Activated T-cell treated with anti-CD3 and anti-CD28 coated beads, Interleukin-2, amount 50 U/mL, for 72 hours (primary cell): ENCODE results near the gene EPC2. TPM values are rescaled to one million over a fixed set of nuclear protein-coding genes. Genes with fewer than 3 reads are reported as not detected.
A peak's percentile ranks its signal among the peaks of the same experiment; 100 is the strongest.

Experiments used
- ATAC-seq, 2 donors: fragments of 150-1000 bp; cut with Tn5 transposase; replicated peaks in 1 of 2; 2 replicates each; pipeline ENCODE4 v1.10.0; 2021; ENCODE audit warnings: moderate library complexity in 2 of 2, mild to moderate bottlenecking in 1 of 2
- DNase-seq, 2 donors: peaks; one replicate each; pipeline ENCODE4 v3.0.0; 2021 to 2022; ENCODE audit warnings: mixed read lengths in 1 of 2
- H3K27ac Mint-ChIP-seq: one replicate; pipeline ENCODE4 v1.8.0; 2022; ENCODE audit warnings: mild to moderate bottlenecking, moderate library complexity, mixed read lengths
- H3K27me3 Mint-ChIP-seq: one replicate; pipeline ENCODE4 v1.8.0; 2022; ENCODE audit warnings: low read depth, mixed read lengths
- H3K36me3 Mint-ChIP-seq, 2 donors: one replicate each; pipeline ENCODE4 v1.8.0; 2022; ENCODE audit warnings: mixed read lengths in 2 of 2, mild to moderate bottlenecking in 1 of 2; ENCODE audit not compliant: insufficient read depth in 2 of 2
- H3K4me1 Mint-ChIP-seq: one replicate; pipeline ENCODE4 v1.8.0; 2022; ENCODE audit warnings: low read depth, mixed read lengths
- H3K4me3 Mint-ChIP-seq, 2 donors: one replicate each; pipeline ENCODE4 v1.8.0; 2022; ENCODE audit warnings: mild to moderate bottlenecking in 2 of 2, mixed read lengths in 2 of 2, moderate library complexity in 2 of 2
- H3K9me3 Mint-ChIP-seq, 2 donors: one replicate each; pipeline ENCODE4 v1.8.0; 2022; ENCODE audit warnings: mixed read lengths in 2 of 2
- total RNA-seq, 2 donors: library from RNA; stranded (reverse); gene quantifications; one replicate each; pipeline ENCODE4 v1.2.3, GENCODE V29; 2022

The EPC2 gene
- total RNA-seq, 2 donors from 2014 or later = 33.2 to 37.2 TPM

DNA sequence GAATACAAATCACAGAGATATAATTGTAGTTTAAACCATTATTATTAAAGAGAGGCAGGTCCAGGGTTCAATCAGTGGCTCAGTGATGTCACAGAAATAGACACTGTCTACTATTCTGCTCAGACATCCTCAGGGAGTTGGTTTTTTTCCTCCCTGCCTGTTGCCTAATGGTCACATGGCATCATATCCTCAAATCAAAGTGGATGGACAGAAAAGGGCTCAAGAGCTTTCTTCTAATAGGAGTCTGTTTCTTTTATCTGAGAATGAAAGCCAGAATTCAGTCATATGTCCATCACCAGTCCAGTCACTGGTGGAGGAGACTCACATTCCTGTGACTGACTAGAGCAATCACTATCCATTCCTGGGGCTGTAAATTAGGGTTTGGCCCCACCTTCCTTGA lies 27.9 kb upstream of the EPC2 start:
- H3K27ac Mint-ChIP-seq = no peak overlapping the region
- H3K4me1 Mint-ChIP-seq = peaks cover 18% of the 10 kb centered on the region
- peaks cover 0 to 2% of the 10 kb centered on the region in 2 donors for H3K9me3 Mint-ChIP-seq
- H3K27me3 Mint-ChIP-seq = peaks cover 11% of the 10 kb centered on the region
- no peak for DNase-seq
- no peak overlapping the region for H3K4me3 Mint-ChIP-seq
- no peak for ATAC-seq
- H3K36me3 Mint-ChIP-seq = peaks cover 0 to 1% of the 10 kb centered on the region in 2 donors

DNA sequence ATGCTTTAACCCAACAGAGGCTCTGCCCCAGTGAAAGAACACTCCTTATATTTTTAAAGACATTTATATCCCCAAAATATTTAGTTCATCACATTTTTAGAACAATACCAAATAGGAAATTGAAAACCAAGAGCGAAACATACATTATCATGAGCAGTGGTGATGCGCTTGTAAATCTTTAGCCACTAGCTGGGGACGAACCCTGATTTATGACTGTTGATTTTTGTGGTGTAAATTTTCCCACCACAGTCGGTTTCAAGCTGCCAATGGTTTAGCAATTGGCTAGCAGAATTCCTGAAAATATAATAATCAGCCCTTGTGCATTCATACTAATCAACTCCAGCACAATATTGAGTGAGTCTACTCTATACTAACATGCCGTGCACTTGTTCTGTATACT lies 27.3 kb upstream of the EPC2 start:
- no peak for ATAC-seq
- peaks cover 0 to 2% of the 10 kb centered on the region in 2 donors for H3K9me3 Mint-ChIP-seq
- no peak overlapping the region for H3K27ac Mint-ChIP-seq
- peaks cover 11% of the 10 kb centered on the region for H3K27me3 Mint-ChIP-seq
- H3K4me3 Mint-ChIP-seq = no peak overlapping the region
- no peak for DNase-seq
- peaks cover 0 to 1% of the 10 kb centered on the region in 2 donors for H3K36me3 Mint-ChIP-seq
- peaks cover 18% of the 10 kb centered on the region for H3K4me1 Mint-ChIP-seq

DNA sequence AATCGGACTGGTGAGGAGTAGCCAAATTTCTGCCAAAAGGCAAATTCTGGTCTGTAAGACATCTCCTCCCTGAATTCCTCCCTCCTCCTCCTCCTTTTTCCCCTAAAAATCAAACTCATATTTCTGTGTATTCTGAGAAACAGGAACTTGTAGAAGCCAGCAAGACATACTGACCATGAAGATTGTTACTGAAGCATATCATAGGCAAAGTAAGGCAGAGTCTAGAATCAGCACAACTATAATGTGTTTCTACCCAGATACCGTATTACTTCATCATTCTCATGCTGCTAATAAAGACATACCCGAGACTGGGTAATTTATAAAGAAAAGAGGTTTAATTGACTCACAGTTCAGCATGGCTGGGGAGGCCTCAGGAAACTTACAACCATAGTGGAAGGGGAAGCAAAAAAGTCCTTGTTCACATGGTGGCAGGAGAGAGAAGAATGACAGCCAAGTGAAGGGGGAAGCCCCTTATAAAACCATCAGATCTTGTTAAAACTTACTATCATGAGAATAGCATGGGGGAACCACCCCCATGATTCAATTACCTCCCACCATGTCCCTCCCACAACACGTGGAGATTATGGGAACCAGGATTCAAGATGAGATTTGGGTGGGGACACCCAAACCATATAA lies 24.9 kb upstream of the EPC2 start:
- H3K27ac Mint-ChIP-seq = no peak overlapping the region
- H3K27me3 Mint-ChIP-seq = peaks cover 7% of the 10 kb centered on the region
- no peak overlapping the region for H3K4me3 Mint-ChIP-seq
- ATAC-seq (no peak), DNase-seq (no peak)
- peaks cover 6% of the 10 kb centered on the region for H3K4me1 Mint-ChIP-seq
- no peaks in the 10 kb centered on the region for H3K36me3 Mint-ChIP-seq
- no peaks in the 10 kb centered on the region for H3K9me3 Mint-ChIP-seq

DNA sequence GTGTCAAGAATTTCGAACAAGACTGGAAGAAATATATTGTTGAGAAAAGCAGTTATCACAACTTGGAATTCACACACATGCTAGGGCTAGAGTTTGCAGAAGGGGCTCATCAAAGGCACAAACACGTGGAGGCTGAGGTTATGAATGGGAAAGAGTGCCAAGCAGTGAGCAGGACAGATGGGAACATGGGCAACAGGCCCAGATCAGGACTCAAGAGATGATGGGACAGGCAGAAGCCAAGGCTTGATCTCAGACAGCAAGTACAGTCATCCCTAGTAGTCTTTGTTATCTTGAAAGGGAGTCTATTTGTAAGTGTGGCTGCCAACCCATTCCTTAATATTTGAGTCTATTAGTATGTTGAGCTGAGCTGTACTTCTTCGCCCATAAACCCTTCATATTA lies 22.2 kb upstream of the EPC2 start:
- ATAC-seq (no peak), DNase-seq (no peak)
- H3K27ac Mint-ChIP-seq = no peak overlapping the region
- H3K27me3 Mint-ChIP-seq = peaks cover 7% of the 10 kb centered on the region
- no peaks in the 10 kb centered on the region for H3K36me3 Mint-ChIP-seq
- no peak overlapping the region for H3K4me3 Mint-ChIP-seq
- H3K4me1 Mint-ChIP-seq = no peaks in the 10 kb centered on the region
- no peaks in the 10 kb centered on the region for H3K9me3 Mint-ChIP-seq

DNA sequence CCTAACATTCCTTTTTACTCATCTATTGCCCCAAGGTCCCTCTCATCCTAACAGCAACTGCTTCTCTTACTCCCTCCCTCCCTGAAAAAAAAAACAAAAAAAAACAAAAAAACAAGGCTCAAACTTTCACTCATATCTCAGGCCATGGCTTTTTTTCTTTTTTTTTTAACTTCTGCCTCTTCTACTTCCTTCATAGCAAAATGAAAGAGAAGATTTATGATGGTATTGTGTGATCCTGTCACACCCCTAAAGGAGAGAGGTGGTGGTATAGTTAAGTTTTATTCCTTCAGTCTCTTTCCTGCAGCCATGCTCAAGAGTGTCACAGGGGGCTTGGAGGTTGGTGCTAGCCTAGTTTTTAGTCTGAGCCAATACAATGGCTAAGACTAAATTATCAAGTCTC lies 21.5 kb upstream of the EPC2 start:
- no peak overlapping the region for H3K4me3 Mint-ChIP-seq
- no peaks in the 10 kb centered on the region for H3K4me1 Mint-ChIP-seq
- peaks cover 7% of the 10 kb centered on the region for H3K27me3 Mint-ChIP-seq
- DNase-seq = no peak
- no peaks in the 10 kb centered on the region for H3K36me3 Mint-ChIP-seq
- H3K27ac Mint-ChIP-seq = no peak overlapping the region
- H3K9me3 Mint-ChIP-seq = no peaks in the 10 kb centered on the region
- ATAC-seq = no peak

DNA sequence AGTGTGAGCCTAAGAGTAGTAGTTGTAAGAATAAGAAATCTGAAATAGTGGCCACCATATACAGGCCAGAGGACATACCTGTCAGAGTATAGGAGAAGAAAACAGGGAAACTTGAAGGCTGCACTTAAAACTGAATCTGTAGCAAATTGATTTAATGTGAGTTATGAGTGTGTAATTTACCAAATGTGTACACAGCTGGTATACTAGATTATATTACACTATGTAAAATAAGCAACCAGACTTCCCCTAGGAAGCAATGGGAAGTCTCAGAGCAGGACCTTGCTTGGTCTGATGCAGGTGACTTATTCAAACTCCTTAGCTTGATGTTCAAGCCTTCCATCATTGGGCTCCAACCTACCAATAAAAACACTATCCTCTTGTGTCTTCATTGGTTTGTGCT lies 17.3 kb upstream of the EPC2 start:
- Mint-ChIP-seq H3K27ac (no peak overlapping the region), H3K36me3 (no peaks in the 10 kb centered on the region), H3K4me1 (no peaks in the 10 kb centered on the region), H3K9me3 (no peaks in the 10 kb centered on the region), H3K27me3 (no peaks in the 10 kb centered on the region), H3K4me3 (no peak overlapping the region)
- no peak for ATAC-seq
- no peak for DNase-seq

DNA sequence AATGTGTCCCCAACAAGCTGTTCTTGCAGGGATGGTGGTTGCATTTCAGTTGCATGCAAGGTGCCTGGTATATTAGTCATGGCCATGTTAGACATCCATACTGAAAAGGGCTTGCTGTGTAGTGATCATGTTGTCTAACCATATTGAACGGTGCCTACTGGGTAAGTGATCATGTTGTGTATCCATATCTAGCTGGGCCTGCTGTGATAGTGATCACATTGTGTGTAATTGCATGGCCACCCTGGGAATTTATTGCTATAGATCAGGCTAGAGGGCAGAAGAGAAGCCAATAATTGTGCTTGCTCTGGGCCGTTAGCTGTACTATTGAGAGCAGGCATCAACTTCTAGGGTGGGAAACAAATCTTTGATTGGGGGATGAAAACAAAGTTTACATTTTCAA lies 9.8 kb upstream of the EPC2 start:
- DNase-seq (no peak), ATAC-seq (no peak)
- Mint-ChIP-seq H3K36me3 (no peaks in the 10 kb centered on the region), H3K27ac (no peak overlapping the region), H3K4me3 (no peak overlapping the region), H3K27me3 (no peaks in the 10 kb centered on the region), H3K4me1 (no peaks in the 10 kb centered on the region), H3K9me3 (no peaks in the 10 kb centered on the region)

DNA sequence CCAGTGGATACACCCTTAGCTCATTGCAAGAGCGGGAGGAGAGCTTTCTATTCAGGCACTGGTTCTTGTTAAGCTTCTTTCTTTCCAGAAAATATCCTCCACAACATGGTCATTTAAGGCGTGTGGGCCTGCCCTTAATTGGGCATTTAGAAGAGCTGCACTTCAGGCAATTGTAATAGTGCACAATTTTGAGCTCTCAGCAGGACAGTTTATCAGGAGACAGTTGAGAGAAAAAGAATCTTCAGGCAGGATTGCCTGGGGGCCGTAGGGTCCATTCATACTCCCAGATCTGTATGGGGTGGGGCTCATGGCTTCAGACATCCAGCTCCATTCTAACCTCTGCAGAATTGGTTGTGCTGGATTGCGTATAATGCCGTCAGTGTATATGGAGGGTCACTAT lies 6.0 kb upstream of the EPC2 start:
- Mint-ChIP-seq H3K27me3 (peaks cover 5% of the 10 kb centered on the region), H3K36me3 (no peaks in the 10 kb centered on the region), H3K4me3 (no peak overlapping the region), H3K27ac (no peak overlapping the region), H3K9me3 (no peaks in the 10 kb centered on the region), H3K4me1 (peaks cover 9% of the 10 kb centered on the region)
- no peak for DNase-seq
- ATAC-seq = no peak

DNA sequence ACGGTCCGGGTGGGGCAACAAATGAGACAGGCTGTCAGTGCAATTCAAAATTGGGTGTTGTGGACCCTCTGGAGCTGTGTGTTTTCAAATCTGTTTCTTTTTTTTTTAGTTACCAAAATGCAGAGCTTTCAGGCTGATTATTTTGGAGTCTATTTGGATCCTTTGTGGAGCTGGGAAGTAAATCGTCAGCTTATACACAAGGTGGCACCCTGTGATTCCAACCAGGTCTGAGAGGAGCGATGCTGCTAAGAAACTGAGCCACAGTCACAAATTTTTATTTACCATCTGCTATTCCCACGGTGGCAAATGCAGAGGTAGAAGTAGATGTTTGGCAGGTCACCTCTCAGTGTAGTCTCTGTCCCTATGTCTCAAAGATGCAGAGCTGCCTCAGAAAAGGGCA lies 3.8 kb upstream of the EPC2 start:
- Mint-ChIP-seq H3K27ac (no peak overlapping the region), H3K36me3 (peaks cover 1 to 4% of the 10 kb centered on the region in 2 donors), H3K27me3 (peaks cover 5% of the 10 kb centered on the region), H3K9me3 (no peaks in the 10 kb centered on the region), H3K4me3 (no peak overlapping the region), H3K4me1 (peaks cover 15% of the 10 kb centered on the region)
- DNase-seq = no peak
- ATAC-seq = no peak

DNA sequence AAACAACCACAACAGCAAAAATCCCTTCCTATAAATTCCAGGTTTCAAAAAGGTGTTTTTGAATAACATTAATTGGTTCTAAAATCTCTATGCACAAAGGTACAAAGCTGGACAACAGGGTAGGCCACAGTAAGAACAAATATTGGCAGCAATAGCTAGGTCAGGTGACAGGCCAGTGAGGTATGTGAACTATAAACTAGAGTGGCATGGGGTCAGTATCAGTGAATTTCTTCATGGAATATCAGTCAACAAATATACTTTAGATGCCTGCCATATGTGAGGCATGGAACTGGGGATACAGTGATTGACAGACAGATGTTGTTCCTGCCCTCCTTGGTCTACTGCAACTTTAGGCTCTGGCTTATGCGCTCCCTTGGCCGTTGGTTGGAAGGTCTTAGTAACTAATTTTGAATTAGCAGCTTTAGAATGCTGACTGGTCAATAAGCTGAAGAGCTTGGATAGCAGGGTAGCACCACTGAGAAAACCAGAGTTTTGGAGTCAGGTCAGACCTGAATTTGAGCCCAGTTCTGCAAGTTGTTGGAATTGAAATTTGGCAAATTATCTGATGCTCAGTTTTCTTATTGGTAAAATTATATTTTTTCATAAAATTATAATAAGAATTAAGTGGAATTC lies 2.3 kb upstream of the EPC2 start:
- no peak overlapping the region for H3K27ac Mint-ChIP-seq

DNA sequence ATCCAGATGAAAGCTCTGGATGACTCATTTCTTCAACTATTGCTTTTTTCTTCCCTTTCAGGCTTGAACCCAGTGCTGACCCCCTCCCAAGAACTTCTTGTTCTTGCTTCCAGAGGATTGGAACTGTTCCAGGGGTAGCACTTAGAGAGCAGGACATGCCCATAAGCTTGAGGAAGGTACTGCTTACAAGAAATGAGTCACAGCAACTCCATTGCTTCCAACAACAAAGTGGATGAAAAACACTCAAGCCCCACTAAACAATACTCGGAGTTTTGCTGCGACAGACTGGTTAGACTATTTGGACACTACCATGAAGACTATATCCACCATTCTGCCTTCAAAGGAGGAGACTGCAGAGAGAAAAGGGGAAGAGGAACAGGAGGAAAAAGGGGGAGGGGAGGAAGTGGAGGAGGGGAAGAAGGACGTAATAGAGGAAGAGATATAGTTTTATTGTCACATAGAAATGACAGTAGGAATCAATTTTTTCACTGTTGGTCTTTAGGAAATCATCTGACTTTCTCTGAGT lies 1.6 kb upstream of the EPC2 start:
- H3K27me3 Mint-ChIP-seq = peaks cover 5% of the 10 kb centered on the region
- peak overlapping the region; percentile 94 to 95 for H3K4me3 Mint-ChIP-seq
- peak overlapping the region; percentile 90 for H3K27ac Mint-ChIP-seq
- DNase-seq = no peak
- peaks cover 25% of the 10 kb centered on the region for H3K4me1 Mint-ChIP-seq
- no peak for ATAC-seq
- H3K9me3 Mint-ChIP-seq = no peaks in the 10 kb centered on the region
- H3K36me3 Mint-ChIP-seq = peaks cover 5 to 6% of the 10 kb centered on the region in 2 donors

More for the DNA sequence above, 2.3 kb upstream of the EPC2 start:
- ATAC-seq = no peak
- no peak for DNase-seq
- Mint-ChIP-seq H3K9me3 (no peaks in the 10 kb centered on the region), H3K4me3 (no peak overlapping the region), H3K36me3 (peaks cover 4 to 5% of the 10 kb centered on the region in 2 donors), H3K4me1 (peaks cover 20% of the 10 kb centered on the region), H3K27me3 (peaks cover 5% of the 10 kb centered on the region)

DNA sequence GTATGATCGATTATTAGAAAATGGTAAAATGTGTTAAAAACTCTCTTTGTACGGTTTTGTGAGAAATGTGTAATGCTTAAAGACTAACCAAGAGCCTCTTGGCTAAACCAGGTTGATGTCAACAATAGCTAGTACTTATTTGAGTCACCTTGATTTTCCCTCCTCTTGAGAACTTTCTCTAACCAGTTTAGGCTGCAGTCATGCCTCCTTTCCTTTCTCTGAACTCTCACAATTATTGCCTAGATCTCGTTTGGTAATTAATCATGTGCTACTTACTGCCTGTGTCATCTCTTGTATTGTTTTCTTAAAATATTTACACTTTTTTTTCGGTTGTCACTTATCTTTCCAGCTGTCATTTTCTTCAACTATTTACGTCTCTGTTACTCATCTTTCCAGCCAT lies 1.1 kb upstream of the EPC2 start:
- H3K4me1 Mint-ChIP-seq = peaks cover 30% of the 10 kb centered on the region
- H3K27me3 Mint-ChIP-seq = peaks cover 5% of the 10 kb centered on the region
- DNase-seq = peak; percentile 31 to 35
- peak overlapping the region; percentile 92 for H3K27ac Mint-ChIP-seq
- no peaks in the 10 kb centered on the region for H3K9me3 Mint-ChIP-seq
- H3K4me3 Mint-ChIP-seq = peak overlapping the region; percentile 94 to 95
- peaks cover 5 to 6% of the 10 kb centered on the region in 2 donors for H3K36me3 Mint-ChIP-seq
- peak; percentile 50 to 52 for ATAC-seq

DNA sequence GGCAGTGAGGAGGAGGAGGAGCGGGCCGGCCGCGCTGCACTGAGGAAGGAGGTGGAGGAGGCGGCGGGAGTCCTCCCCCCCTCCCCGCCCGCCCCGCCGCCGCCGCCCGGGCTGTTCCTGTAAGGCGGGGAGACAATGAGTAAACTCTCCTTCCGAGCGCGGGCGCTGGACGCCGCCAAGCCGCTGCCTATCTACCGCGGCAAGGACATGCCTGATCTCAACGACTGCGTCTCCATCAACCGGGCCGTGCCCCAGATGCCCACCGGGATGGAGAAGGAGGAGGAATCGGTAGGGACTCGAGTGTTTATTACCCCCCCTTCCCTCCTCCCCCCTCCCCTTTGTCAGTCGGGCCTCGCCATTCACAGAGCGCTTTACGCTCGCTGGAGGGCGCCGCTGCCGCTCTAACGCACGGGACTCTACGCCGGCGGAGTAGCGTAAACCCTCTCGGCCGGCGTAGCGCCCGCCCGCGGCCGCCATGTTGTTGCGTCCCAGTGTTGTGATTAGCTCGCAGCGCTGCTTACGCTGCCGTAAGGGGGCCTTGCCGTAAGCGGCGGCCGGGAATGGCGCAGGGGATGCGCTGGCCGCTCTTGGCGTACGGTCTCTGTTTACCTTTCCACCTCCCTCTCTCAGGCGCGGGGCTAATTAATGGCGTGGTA lies 460 bp downstream of the EPC2 start:
- Mint-ChIP-seq H3K36me3 (peaks cover 5 to 6% of the 10 kb centered on the region in 2 donors), H3K27ac (peak overlapping the region; percentile 99), H3K4me3 (peak overlapping the region; percentile 87 to 95), H3K4me1 (peaks cover 45% of the 10 kb centered on the region), H3K9me3 (no peaks in the 10 kb centered on the region), H3K27me3 (peaks cover 5% of the 10 kb centered on the region)
- ATAC-seq (peak; percentile 55 to 58), DNase-seq (peak; percentile 92 to 96)
